ENCODE data around the gene KRTAP5-1. TPM values are rescaled to one million over a fixed set of nuclear protein-coding genes. Genes with fewer than 3 reads are reported as not detected.

KRTAP5-1 gene
- total RNA-seq, 1 donor from 2014 or later, result not detected

- H3K9me3 Mint-ChIP-seq, result no peaks in the 10 kb centered on the region
- intact Hi-C loops (cut with micrococcal nuclease), result loop anchor here (5.0 to 10.0 kb wide), 4 partner anchors 33 to 726 kb away; partner anchors contain the start of genes CHID1, LSP1, POLR2L and TSPAN4
- DNase-seq, result no peak
- H3K4me3 Mint-ChIP-seq, result peak overlapping the region; percentile 56
- H3K27ac Mint-ChIP-seq, result no peak overlapping the region
- peaks cover 18% of the 10 kb centered on the region for H3K27me3 Mint-ChIP-seq
- no peak for ATAC-seq (ENCODE audit: low read depth)
- H3K4me1 Mint-ChIP-seq, result peaks cover 12% of the 10 kb centered on the region
- POLR2A ChIA-PET, result no interaction called here
- no peaks in the 10 kb centered on the region for H3K36me3 Mint-ChIP-seq (ENCODE audit: low read depth)
- no peak for TF ChIP-seq CTCF (IDR thresholded peaks at IDR 0.05)
- CTCF ChIA-PET, result no interaction called here
Measured at GRCh38 chr11:1570531-1570895, 14.6 kb downstream of the KRTAP5-1 start.

GRCh38 chr11:1570001-1570453 is 15.1 kb downstream of the KRTAP5-1 start:
- no peak overlapping the region for H3K4me3 Mint-ChIP-seq
- TF ChIP-seq CTCF (IDR thresholded peaks at IDR 0.05), result no peak
- H3K27me3 Mint-ChIP-seq, result peaks cover 18% of the 10 kb centered on the region
- DNase-seq (no peak), ATAC-seq (ENCODE audit: low read depth) (no peak)
- no peak overlapping the region for H3K27ac Mint-ChIP-seq
- no peaks in the 10 kb centered on the region for H3K9me3 Mint-ChIP-seq
- no peaks in the 10 kb centered on the region for H3K36me3 Mint-ChIP-seq (ENCODE audit: low read depth)
- H3K4me1 Mint-ChIP-seq, result peaks cover 11% of the 10 kb centered on the region
- intact Hi-C loops (cut with micrococcal nuclease), result loop anchor here (5.0 to 10.0 kb wide), 4 partner anchors 33 to 725 kb away; partner anchors contain the start of genes CHID1, LSP1, POLR2L and TSPAN4
- CTCF ChIA-PET, result no interaction called here
- POLR2A ChIA-PET, result no interaction called here

GRCh38 chr11:1569251-1569780 is 15.8 kb downstream of the KRTAP5-1 start:
- Mint-ChIP-seq H3K9me3 (no peaks in the 10 kb centered on the region), H3K36me3 (ENCODE audit: low read depth) (no peaks in the 10 kb centered on the region), H3K27me3 (peaks cover 18% of the 10 kb centered on the region), H3K4me3 (no peak overlapping the region), H3K4me1 (peaks cover 10% of the 10 kb centered on the region), H3K27ac (no peak overlapping the region)
- no peak for DNase-seq
- intact Hi-C loops (cut with micrococcal nuclease), result no loop called here
- ATAC-seq (ENCODE audit: low read depth), result no peak
- TF ChIP-seq CTCF (IDR thresholded peaks at IDR 0.05), result no peak
- POLR2A ChIA-PET, result no interaction called here
- CTCF ChIA-PET, result interaction anchor here (0.6 kb wide), 1 partner anchor 1485 kb away, joined by 3 read pairs; no protein-coding TSS in a partner anchor

- no peaks in the 10 kb centered on the region for H3K9me3 Mint-ChIP-seq
- no peaks in the 10 kb centered on the region for H3K36me3 Mint-ChIP-seq (ENCODE audit: low read depth)
- POLR2A ChIA-PET, result no interaction called here
- CTCF ChIA-PET, result no interaction called here
- peaks cover 18% of the 10 kb centered on the region for H3K27me3 Mint-ChIP-seq
- no peak for TF ChIP-seq CTCF (IDR thresholded peaks at IDR 0.05)
- intact Hi-C loops (cut with micrococcal nuclease), result no loop called here
- no peak for ATAC-seq (ENCODE audit: low read depth)
- no peak for DNase-seq
- peaks cover 3% of the 10 kb centered on the region for H3K4me1 Mint-ChIP-seq
- no peak overlapping the region for H3K27ac Mint-ChIP-seq
- no peak overlapping the region for H3K4me3 Mint-ChIP-seq
Measured at GRCh38 chr11:1568441-1568911, 16.6 kb downstream of the KRTAP5-1 start.

- Mint-ChIP-seq H3K9me3 (no peaks in the 10 kb centered on the region), H3K27me3 (peaks cover 18% of the 10 kb centered on the region), H3K27ac (no peak overlapping the region), H3K36me3 (ENCODE audit: low read depth) (no peaks in the 10 kb centered on the region), H3K4me1 (no peaks in the 10 kb centered on the region), H3K4me3 (no peak overlapping the region)
- ATAC-seq (ENCODE audit: low read depth), result no peak
- no peak for TF ChIP-seq CTCF (IDR thresholded peaks at IDR 0.05)
- ChIA-PET POLR2A (no interaction called here), CTCF (no interaction called here)
- no peak for DNase-seq
- intact Hi-C loops (cut with micrococcal nuclease), result no loop called here
Measured at GRCh38 chr11:1567721-1568100, 17.4 kb downstream of the KRTAP5-1 start.
